Uterus (tissue), 4 donors: ENCODE measurements around the gene USP47. TPM values are rescaled to one million over a fixed set of nuclear protein-coding genes. Genes with fewer than 3 reads are reported as not detected.

Experiments
- DNase-seq, 2 donors: peaks; one replicate each; pipeline ENCODE4 v3.0.0-alpha.2; 2019 to 2020
- H3K27ac ChIP-seq, 2 donors: fragments of 200-600 bp; sonication (generic); 1 replicate in 1 of 2; 2 replicates in 1 of 2; pipeline ENCODE4 v1.5.1; 2016 to 2018
- H3K27me3 ChIP-seq, 2 donors: fragments of 200-600 bp; sonication (generic); one replicate each; pipeline ENCODE4 v1.5.1; 2018 to 2019; ENCODE audit warnings: control low read depth in 1 of 2
- H3K36me3 ChIP-seq, 2 donors: fragments of 200-600 bp; sonication (generic); one replicate each; pipeline ENCODE4 v1.5.1; 2019; ENCODE audit warnings: control low read depth in 1 of 2
- H3K4me1 ChIP-seq, 2 donors: fragments of 200-600 bp; sonication (generic); one replicate each; pipeline ENCODE4 v1.5.1; 2018 to 2019; ENCODE audit warnings: control low read depth in 1 of 2
- H3K4me3 ChIP-seq, 2 donors: fragments of 200-600 bp; sonication (generic); 1 replicate in 1 of 2; 2 replicates in 1 of 2; pipeline ENCODE4 v1.5.1; 2018 to 2019; ENCODE audit warnings: mild to moderate bottlenecking in 1 of 2
- H3K9me3 ChIP-seq, 2 donors: fragments of 200-600 bp; sonication (generic); one replicate each; pipeline ENCODE4 v1.5.1; 2019; ENCODE audit warnings: control low read depth in 1 of 2
- CTCF ChIP-seq, 4 experiments: fragments of 200-600 bp in 2 of 4; fragments of 450-650 bp in 2 of 4; sonication (generic) in 2 of 4; IDR thresholded peaks; one replicate each; pipeline ENCODE4 v1.5.1; 2016 to 2019; ENCODE audit warnings: antibody characterized with exemption in 4 of 4, mild to moderate bottlenecking in 2 of 4, moderate library complexity in 1 of 4
- POLR2A ChIP-seq, 2 donors: fragments of 450-650 bp; IDR thresholded peaks; one replicate each; pipeline ENCODE4 v1.6.1; 2016; ENCODE audit warnings: antibody characterized with exemption in 2 of 2, mild to moderate bottlenecking in 1 of 2, moderate library complexity in 1 of 2
- intact Hi-C: fragments of 100-400 bp; cut with DNase I; formaldehyde crosslinking; loops from one replicate; pipeline ENCODE4 v1.15.1; 2023; ENCODE audit warnings: low total_unique reads
- total RNA-seq, 4 donors: library from RNA; depleted of rRNA in 3 of 4; stranded (reverse); fragments of >200 nt in 3 of 4; gene quantifications; one replicate each; pipeline versions ENCODE4 v1.1.0 to v1.2.4, GENCODE V29; 2014 to 2023
- donor health status: DM: yes; HTN: yes; CAD: no.

The USP47 gene
- total RNA-seq, 4 donors from 2014 or later: 83.4 to 247 (median 146) TPM

- Histone ChIP-seq H3K36me3 (peaks cover 0 to 2% of the 10 kb centered on the region in 2 donors), H3K4me1 (no peaks in the 10 kb centered on the region), H3K9me3 (no peaks in the 10 kb centered on the region), H3K27me3 (no peaks in the 10 kb centered on the region), H3K27ac (no peak overlapping the region), H3K4me3 (no peak overlapping the region)
- TF ChIP-seq CTCF (IDR thresholded peaks at IDR 0.05): no peak
- TF ChIP-seq POLR2A (IDR thresholded peaks at IDR 0.05): no peak
- intact Hi-C loops: no loop called here
- no peak for DNase-seq
Measured at GRCh38 chr11:11898648-11899047, 56.9 kb downstream of the USP47 start.

GRCh38 chr11:11899401-11899800 lies 57.6 kb downstream of the USP47 start:
- Histone ChIP-seq H3K27me3 (no peaks in the 10 kb centered on the region), H3K9me3 (no peaks in the 10 kb centered on the region), H3K4me3 (no peak overlapping the region), H3K27ac (no peak overlapping the region), H3K4me1 (no peaks in the 10 kb centered on the region), H3K36me3 (peaks cover 0 to 2% of the 10 kb centered on the region in 2 donors)
- intact Hi-C loops: no loop called here
- DNase-seq: no peak
- no peak for TF ChIP-seq POLR2A (IDR thresholded peaks at IDR 0.05)

- DNase-seq: no peak
- TF ChIP-seq CTCF (IDR thresholded peaks at IDR 0.05): no peak
- TF ChIP-seq POLR2A (IDR thresholded peaks at IDR 0.05): no peak
- Histone ChIP-seq H3K27me3 (no peaks in the 10 kb centered on the region), H3K27ac (no peak overlapping the region), H3K36me3 (peaks cover 0 to 4% of the 10 kb centered on the region in 2 donors), H3K4me3 (no peak overlapping the region), H3K4me1 (no peaks in the 10 kb centered on the region), H3K9me3 (no peaks in the 10 kb centered on the region)
- intact Hi-C loops: no loop called here
Measured at GRCh38 chr11:11901929-11902328, 60.2 kb downstream of the USP47 start.

- no peak overlapping the region for H3K4me3 ChIP-seq
- intact Hi-C loops: no loop called here
- no peaks in the 10 kb centered on the region for H3K27me3 ChIP-seq
- H3K36me3 ChIP-seq: peaks cover 0 to 2% of the 10 kb centered on the region in 2 donors
- H3K9me3 ChIP-seq: no peaks in the 10 kb centered on the region
- peak overlapping the region in 1 of 2 donors; percentile 10 for H3K27ac ChIP-seq
- H3K4me1 ChIP-seq: no peaks in the 10 kb centered on the region
- TF ChIP-seq CTCF (IDR thresholded peaks at IDR 0.05) (no peak), POLR2A (IDR thresholded peaks at IDR 0.05) (no peak)
- DNase-seq: no peak
Measured at GRCh38 chr11:11909727-11910126, 68.0 kb downstream of the USP47 start.

GRCh38 chr11:11910541-11910940 lies 68.8 kb downstream of the USP47 start:
- Histone ChIP-seq H3K27ac (peak overlapping the region in 1 of 2 donors; percentile 10), H3K9me3 (no peaks in the 10 kb centered on the region), H3K36me3 (peaks cover 0 to 2% of the 10 kb centered on the region in 2 donors), H3K4me3 (no peak overlapping the region), H3K4me1 (no peaks in the 10 kb centered on the region), H3K27me3 (no peaks in the 10 kb centered on the region)
- intact Hi-C loops: no loop called here
- TF ChIP-seq CTCF (IDR thresholded peaks at IDR 0.05) (no peak), POLR2A (IDR thresholded peaks at IDR 0.05) (no peak)
- DNase-seq: no peak

GRCh38 chr11:11913395-11913794 lies 71.6 kb downstream of the USP47 start:
- no peak for TF ChIP-seq CTCF (IDR thresholded peaks at IDR 0.05)
- no peak for TF ChIP-seq POLR2A (IDR thresholded peaks at IDR 0.05)
- Histone ChIP-seq H3K27me3 (no peaks in the 10 kb centered on the region), H3K27ac (no peak overlapping the region), H3K4me1 (peaks cover 0 to 3% of the 10 kb centered on the region in 2 donors), H3K4me3 (no peak overlapping the region), H3K9me3 (no peaks in the 10 kb centered on the region), H3K36me3 (no peaks in the 10 kb centered on the region)
- intact Hi-C loops: no loop called here
- DNase-seq: no peak
